Epithelial cell of proximal tubule (primary cell): Measurements from ENCODE around the gene OR5C1. TPM values are rescaled to one million over a fixed set of nuclear protein-coding genes. Genes with fewer than 3 reads are reported as not detected.
"Not testable (repeated sequence)": the region's sequence is repeated elsewhere in the genome, so short reads cannot be mapped to it uniquely, and the experiment has no call there.

Experiments used
- DNase-seq: peaks from one replicate; pipeline ENCODE4 v3.0.0-alpha.2; 2011; ENCODE audit warnings: low read depth
- H3K4me3 ChIP-seq: 2 replicates; pipeline ENCODE4 v1.5.1; 2011; ENCODE audit warnings: low read depth, mild to moderate bottlenecking, low read length
- CTCF ChIP-seq: conservative IDR thresholded peaks from 2 replicates; pipeline ENCODE4 v1.5.1; 2012; ENCODE audit warnings: low read depth, mild to moderate bottlenecking, low read length
- total RNA-seq: library from RNA; depleted of rRNA; stranded (reverse); fragments of >200 nt; gene quantifications from 2 replicates; pipeline ENCODE4 v1.2.3, GENCODE V29; 2015

Gene OR5C1
- total RNA-seq, 1 donor from 2014 or later, result not detected

- DNase-seq, result no peak
- TF ChIP-seq CTCF, result peak; percentile 26
- no peak overlapping the region for H3K4me3 ChIP-seq
Measured at GRCh38 chr9:122797316-122798063, 8.8 kb downstream of the OR5C1 start.

GRCh38 chr9:122800066-122801060 is 11.6 kb downstream of the OR5C1 start, which contains the start of gene OR1K1:
Gene OR1K1 (plus strand): TSS chr9:122800123. CDS start chr9:122800123, 0 bp downstream.
- H3K4me3 ChIP-seq, result no peak within 1 kb of the TSS
- no peak for DNase-seq
- TF ChIP-seq CTCF, result no peak

- H3K4me3 ChIP-seq, result no peak overlapping the region
- TF ChIP-seq CTCF, result no peak
- DNase-seq, result no peak
Measured at GRCh38 chr9:122806661-122807060, 17.9 kb downstream of the OR5C1 start.

- DNase-seq, result no peak
- no peak overlapping the region for H3K4me3 ChIP-seq
- TF ChIP-seq CTCF, result no peak
Measured at GRCh38 chr9:122807271-122807900, 18.7 kb downstream of the OR5C1 start.

GRCh38 chr9:122808141-122808540 is 19.4 kb downstream of the OR5C1 start:
- no peak overlapping the region for H3K4me3 ChIP-seq
- no peak for DNase-seq
- no peak for TF ChIP-seq CTCF

- not testable (repeated sequence) for DNase-seq, H3K4me3 ChIP-seq
Measured at GRCh38 chr9:122809261-122809660, 20.5 kb downstream of the OR5C1 start.
